Measurements from ENCODE around the gene ADARB1.

DNA sequence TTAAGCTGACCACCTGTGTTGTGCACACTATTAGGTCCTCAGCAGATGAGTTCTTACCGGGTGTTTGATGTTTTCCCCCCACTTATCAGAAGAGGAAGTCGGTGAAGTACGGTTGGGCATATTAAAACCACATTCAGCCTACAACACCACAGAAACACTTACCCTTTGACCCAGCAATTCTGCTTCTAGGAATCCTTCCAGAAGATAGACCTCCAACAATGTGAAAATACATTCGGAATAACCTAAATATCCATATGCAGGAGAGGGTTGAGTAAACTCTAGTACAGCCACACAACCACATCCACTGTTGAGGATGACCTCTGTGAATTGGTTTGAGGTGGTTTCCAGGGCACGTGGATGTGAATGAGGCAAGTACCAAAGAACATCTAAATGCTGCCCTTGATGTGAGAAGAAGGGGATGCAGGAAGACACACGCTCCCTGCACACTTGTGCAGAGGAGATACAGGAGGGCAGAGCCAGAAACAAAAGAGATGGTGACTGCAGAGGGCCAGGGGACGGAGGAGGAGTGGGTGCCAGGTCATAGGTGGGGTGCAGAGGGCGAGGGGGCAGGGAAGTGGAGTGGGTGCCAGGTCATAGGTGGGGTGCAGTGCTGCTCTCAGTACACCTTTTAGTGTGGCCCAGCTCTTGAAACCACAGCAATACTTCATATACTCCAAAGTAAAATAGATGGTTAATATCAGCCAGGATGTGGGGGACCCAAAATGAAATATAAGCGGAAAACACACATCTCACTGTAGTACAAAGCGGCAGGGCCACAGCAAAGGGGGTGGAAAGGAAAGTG lies 12.8 kb downstream of the ADARB1 start:
- TF ChIP-seq, protein P1, sequence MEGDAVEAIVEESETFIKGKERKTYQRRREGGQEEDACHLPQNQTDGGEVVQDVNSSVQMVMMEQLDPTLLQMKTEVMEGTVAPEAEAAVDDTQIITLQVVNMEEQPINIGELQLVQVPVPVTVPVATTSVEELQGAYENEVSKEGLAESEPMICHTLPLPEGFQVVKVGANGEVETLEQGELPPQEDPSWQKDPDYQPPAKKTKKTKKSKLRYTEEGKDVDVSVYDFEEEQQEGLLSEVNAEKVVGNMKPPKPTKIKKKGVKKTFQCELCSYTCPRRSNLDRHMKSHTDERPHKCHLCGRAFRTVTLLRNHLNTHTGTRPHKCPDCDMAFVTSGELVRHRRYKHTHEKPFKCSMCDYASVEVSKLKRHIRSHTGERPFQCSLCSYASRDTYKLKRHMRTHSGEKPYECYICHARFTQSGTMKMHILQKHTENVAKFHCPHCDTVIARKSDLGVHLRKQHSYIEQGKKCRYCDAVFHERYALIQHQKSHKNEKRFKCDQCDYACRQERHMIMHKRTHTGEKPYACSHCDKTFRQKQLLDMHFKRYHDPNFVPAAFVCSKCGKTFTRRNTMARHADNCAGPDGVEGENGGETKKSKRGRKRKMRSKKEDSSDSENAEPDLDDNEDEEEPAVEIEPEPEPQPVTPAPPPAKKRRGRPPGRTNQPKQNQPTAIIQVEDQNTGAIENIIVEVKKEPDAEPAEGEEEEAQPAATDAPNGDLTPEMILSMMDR (IDR thresholded peaks at IDR 0.05): no peak
- no peak for TF ChIP-seq EP300 (IDR thresholded peaks at IDR 0.05)
- no peak for TF ChIP-seq POLR2A (IDR thresholded peaks at IDR 0.05)

All from tibial nerve (tissue), 4 donors.